Activated T-cell treated with anti-CD3 and anti-CD28 coated beads, Interleukin-2, amount 50 U/mL, for 24 hours (primary cell): ENCODE results near the gene IL17RC.
"Not testable (repeated sequence)": the region's sequence is repeated elsewhere in the genome, so short reads cannot be mapped to it uniquely, and the experiment has no call there.

Experiments used
- DNase-seq: peaks from one replicate; pipeline ENCODE4 v3.0.0-alpha.2; 2020
- H3K27ac Mint-ChIP-seq: 2 replicates; pipeline ENCODE4 v1.8.0; 2020; ENCODE audit warnings: mild to moderate bottlenecking, mixed read lengths
- H3K27me3 Mint-ChIP-seq: 2 replicates; pipeline ENCODE4 v1.8.0; 2020; ENCODE audit warnings: mixed read lengths
- H3K36me3 Mint-ChIP-seq: 2 replicates; pipeline ENCODE4 v1.8.0; 2020; ENCODE audit warnings: low read depth, mixed read lengths
- H3K4me1 Mint-ChIP-seq: 2 replicates; pipeline ENCODE4 v1.8.0; 2020; ENCODE audit warnings: low read depth, mixed read lengths
- H3K4me3 Mint-ChIP-seq: 2 replicates; pipeline ENCODE4 v1.8.0; 2020; ENCODE audit warnings: mild to moderate bottlenecking, moderate library complexity, mixed read lengths
- H3K9me3 Mint-ChIP-seq: 2 replicates; pipeline ENCODE4 v1.8.0; 2020; ENCODE audit warnings: mixed read lengths

The IL17RC gene, protein sequence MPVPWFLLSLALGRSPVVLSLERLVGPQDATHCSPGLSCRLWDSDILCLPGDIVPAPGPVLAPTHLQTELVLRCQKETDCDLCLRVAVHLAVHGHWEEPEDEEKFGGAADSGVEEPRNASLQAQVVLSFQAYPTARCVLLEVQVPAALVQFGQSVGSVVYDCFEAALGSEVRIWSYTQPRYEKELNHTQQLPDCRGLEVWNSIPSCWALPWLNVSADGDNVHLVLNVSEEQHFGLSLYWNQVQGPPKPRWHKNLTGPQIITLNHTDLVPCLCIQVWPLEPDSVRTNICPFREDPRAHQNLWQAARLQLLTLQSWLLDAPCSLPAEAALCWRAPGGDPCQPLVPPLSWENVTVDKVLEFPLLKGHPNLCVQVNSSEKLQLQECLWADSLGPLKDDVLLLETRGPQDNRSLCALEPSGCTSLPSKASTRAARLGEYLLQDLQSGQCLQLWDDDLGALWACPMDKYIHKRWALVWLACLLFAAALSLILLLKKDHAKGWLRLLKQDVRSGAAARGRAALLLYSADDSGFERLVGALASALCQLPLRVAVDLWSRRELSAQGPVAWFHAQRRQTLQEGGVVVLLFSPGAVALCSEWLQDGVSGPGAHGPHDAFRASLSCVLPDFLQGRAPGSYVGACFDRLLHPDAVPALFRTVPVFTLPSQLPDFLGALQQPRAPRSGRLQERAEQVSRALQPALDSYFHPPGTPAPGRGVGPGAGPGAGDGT

DNA sequence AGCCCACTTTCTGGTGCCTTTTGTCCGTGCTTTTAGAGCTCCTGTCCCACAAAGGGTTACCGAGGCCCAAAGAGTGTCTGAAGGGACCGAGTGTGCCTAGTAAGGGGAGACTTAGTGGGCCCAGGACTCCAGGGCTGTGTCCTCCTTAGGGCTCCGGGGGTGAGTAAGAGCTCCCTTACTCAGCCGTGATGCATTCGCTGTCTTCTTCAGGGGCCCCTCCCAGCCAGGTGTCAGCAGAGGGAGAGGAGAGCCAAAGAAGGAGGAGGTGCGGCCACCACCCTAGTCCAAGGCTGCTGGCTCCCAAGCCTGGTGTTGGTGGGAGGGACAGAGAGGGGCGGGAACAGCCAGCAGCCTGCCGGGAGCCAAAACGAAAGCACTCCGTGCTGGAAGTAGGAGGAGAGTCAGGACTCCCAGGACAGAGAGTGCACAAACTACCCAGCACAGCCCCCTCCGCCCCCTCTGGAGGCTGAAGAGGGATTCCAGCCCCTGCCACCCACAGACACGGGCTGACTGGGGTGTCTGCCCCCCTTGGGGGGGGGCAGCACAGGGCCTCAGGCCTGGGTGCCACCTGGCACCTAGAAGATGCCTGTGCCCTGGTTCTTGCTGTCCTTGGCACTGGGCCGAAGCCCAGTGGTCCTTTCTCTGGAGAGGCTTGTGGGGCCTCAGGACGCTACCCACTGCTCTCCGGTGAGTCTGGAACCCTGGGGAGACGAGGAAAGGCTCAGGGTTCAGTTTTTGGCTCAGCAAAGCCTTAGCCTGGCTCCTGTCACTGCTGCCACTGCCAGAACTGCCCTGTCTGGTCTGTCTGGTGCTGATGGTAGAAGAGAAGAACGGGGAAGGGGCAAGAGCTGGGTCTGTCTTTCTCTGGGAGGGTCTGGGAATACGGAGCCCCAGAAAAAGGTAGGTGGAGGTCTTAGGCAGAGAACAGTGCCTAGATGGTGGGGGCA, at the start of gene IL17RC:
TSS of gene IL17RC (plus strand) at position 365 of the 947 bp plus-strand sequence. CDS start at position 583, 218 bp downstream.
- H3K4me3 Mint-ChIP-seq: peak within 1 kb of the TSS; percentile 64
- H3K36me3 Mint-ChIP-seq: no peaks in the 10 kb centered on the region
- peak within 1 kb of the TSS; percentile 47 for H3K27ac Mint-ChIP-seq
- peaks cover 13% of the 10 kb centered on the region for H3K27me3 Mint-ChIP-seq
- peaks cover 19% of the 10 kb centered on the region for H3K4me1 Mint-ChIP-seq
- peak; percentile 63 for DNase-seq
- no peaks in the 10 kb centered on the region for H3K9me3 Mint-ChIP-seq

DNA sequence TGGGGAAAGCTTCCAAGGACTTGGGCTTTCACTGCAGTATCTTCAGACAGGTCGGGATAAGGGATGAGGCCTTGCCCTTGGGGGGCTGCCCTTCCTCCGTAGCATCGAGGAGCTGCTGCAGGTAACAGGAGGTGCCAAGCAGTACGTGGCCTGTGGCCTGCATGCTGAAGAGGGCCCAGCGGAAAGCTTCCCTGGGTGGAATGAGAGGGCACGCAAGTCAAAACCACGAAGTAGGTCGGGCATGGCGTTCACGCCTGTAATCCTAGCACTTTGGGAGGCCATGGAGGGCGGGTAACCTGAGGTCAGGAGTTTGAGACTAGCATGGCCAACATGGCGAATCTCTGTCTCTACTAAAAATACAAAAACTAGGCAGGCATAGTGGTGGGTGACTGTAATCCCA, 49.8 kb upstream of the IL17RC start:
- Mint-ChIP-seq H3K36me3 (no peaks in the 10 kb centered on the region), H3K4me1 (peaks cover 2% of the 10 kb centered on the region), H3K27ac (no peak overlapping the region), H3K9me3 (no peaks in the 10 kb centered on the region), H3K4me3 (no peak overlapping the region), H3K27me3 (peaks cover 7% of the 10 kb centered on the region)
- DNase-seq: no peak

DNA sequence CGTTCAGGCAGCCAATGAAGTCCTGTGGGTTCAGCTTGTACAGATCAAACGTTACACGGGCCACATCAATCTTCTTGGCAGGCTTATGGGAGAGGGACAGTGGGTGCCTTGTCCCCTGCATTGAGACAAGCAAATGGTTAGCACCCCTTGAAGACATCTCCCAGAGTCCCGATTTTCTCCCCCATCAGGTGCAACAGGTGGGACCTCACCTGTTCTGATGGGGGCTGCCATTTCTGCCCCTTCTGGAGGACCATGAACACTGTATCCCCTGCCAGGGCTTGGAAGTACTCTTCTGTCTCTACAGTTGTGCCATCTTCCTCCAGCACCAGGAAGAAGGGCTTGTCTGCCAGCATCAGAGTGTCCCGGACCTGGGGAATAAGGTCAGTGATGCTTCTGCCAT, 46.9 kb upstream of the IL17RC start:
- Mint-ChIP-seq H3K9me3 (no peaks in the 10 kb centered on the region), H3K36me3 (no peaks in the 10 kb centered on the region), H3K27me3 (no peaks in the 10 kb centered on the region), H3K4me1 (no peaks in the 10 kb centered on the region), H3K4me3 (no peak overlapping the region), H3K27ac (no peak overlapping the region)
- no peak for DNase-seq

DNA sequence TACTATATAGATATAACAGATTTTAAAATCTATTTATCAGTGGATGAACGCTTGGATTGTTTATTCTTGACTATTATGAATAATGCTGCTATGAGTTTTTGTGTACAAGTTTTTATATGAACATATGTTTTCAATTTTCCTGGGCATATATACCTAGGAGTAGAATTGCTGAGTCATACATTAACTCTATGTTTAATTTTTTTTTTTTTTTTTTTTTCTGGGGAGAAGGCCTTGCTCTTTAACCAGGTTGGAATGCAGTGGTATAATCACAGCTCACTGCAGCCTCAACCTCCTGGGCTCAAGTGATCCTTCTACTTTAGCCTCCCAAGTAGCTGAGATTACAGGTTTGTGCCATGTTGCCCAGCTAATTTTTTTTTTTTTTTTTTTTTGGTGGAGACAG, 45.9 kb upstream of the IL17RC start:
- Mint-ChIP-seq H3K36me3 (no peaks in the 10 kb centered on the region), H3K4me1 (no peaks in the 10 kb centered on the region), H3K4me3 (no peak overlapping the region), H3K27ac (no peak overlapping the region), H3K27me3 (no peaks in the 10 kb centered on the region), H3K9me3 (no peaks in the 10 kb centered on the region)
- DNase-seq: no peak

DNA sequence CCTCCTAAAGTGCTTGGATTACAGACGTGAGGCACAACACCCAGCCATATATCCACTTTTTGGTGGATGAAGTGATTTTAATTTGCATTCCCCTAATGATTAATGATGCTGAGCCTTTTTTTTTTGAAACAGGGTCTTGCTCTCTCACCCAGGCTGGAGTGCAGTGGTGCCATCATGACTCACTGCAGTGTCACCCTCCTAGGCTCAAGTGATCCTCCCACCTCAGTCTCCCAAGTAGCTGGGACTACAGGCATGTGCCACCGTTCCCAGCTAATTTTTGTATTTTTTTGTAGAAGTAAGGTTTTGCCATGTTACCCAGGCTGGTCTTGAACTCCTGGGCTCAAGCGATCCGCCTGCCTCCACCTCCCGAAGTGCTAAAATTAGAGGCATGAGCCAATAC, 44.8 kb upstream of the IL17RC start:
- H3K9me3 Mint-ChIP-seq, H3K4me3 Mint-ChIP-seq, H3K27ac Mint-ChIP-seq, H3K4me1 Mint-ChIP-seq, DNase-seq, H3K36me3 Mint-ChIP-seq, H3K27me3 Mint-ChIP-seq: not testable (repeated sequence)

DNA sequence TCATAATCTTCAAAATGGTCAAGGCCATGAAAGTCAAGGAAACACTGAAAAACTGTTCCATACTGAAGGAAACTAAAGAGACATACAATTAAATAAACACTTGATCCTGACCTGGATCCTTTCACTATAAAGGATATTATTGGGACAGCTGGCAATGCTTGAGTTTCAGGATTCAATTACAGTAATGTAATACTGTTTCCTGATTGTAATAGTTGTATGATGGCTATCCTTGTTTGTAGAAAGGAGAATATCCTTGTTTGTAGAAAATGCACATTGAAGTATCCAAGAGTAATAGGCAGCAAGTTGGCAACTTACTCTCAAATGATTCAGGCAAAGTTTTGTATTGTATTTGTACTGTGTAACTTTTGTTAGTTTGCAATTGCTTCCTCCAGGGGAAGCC, 41.5 kb upstream of the IL17RC start:
- no peak for DNase-seq
- Mint-ChIP-seq H3K36me3 (no peaks in the 10 kb centered on the region), H3K27ac (no peak overlapping the region), H3K9me3 (no peaks in the 10 kb centered on the region), H3K27me3 (no peaks in the 10 kb centered on the region), H3K4me1 (no peaks in the 10 kb centered on the region), H3K4me3 (no peak overlapping the region)

DNA sequence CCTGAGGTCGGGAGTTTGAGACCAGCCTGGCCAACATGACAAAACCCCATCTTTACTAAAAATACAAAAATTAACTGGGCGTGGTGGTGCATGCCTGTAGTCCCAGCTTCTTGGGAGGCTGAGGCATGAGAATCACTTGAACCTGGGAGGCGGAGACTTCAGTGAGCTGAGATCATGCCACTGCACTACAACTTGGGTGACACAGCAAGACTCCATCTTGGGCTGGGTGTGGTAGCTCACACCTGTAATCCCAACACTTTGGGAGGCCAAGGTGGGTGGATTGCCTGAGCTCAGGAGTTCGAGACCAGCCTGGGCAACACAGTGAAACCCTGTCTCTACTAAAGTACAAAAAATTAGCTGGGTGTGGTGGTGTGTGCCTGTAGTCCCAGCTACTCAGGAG, 40.6 kb upstream of the IL17RC start:
- not testable (repeated sequence) for H3K27ac Mint-ChIP-seq, H3K27me3 Mint-ChIP-seq, DNase-seq, H3K9me3 Mint-ChIP-seq, H3K4me3 Mint-ChIP-seq, H3K36me3 Mint-ChIP-seq, H3K4me1 Mint-ChIP-seq

DNA sequence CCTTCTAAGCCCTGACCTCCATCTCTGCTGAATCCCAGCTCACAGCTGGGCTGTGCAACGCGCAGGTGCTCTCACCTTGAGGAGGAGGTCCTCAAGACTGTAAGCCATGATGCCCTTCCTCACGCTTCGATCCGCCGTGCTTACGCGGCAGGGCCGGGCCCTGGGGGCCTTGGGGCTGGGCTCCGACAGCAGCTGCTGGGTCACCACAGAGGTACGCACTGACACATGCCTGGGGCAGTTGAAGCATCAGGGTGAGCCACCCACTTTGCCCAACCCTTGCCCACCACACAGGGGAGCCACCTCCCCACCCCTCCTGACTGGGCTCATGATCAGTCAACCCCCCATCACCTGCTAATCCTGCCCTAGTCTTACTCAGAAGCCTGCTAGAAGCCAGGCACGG, 39.9 kb upstream of the IL17RC start:
- Mint-ChIP-seq H3K27ac (no peak overlapping the region), H3K27me3 (no peaks in the 10 kb centered on the region), H3K9me3 (no peaks in the 10 kb centered on the region), H3K4me3 (no peak overlapping the region), H3K36me3 (no peaks in the 10 kb centered on the region), H3K4me1 (no peaks in the 10 kb centered on the region)
- no peak for DNase-seq

DNA sequence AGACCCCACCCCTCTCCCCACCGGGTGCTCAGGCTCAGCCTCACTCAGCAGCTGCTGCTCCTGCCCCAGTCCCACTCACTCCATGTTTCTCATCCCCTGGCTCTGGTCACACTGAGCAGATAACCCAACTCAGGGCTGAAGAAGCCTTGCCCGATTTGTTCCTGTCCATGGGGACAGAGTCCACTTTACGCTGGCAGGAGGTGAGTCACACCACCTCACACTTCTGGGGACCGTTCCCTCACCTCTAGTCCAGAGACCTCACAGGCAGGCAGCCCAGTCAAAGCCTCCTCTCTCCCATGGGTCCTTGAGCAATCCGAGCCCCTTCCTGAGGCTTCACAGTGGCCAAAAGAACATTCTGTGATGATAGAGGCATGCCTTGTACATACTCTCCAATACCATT, 38.2 kb upstream of the IL17RC start:
- Mint-ChIP-seq H3K36me3 (no peaks in the 10 kb centered on the region), H3K4me3 (no peak overlapping the region), H3K27ac (no peak overlapping the region), H3K9me3 (no peaks in the 10 kb centered on the region), H3K27me3 (no peaks in the 10 kb centered on the region), H3K4me1 (no peaks in the 10 kb centered on the region)
- DNase-seq: no peak

DNA sequence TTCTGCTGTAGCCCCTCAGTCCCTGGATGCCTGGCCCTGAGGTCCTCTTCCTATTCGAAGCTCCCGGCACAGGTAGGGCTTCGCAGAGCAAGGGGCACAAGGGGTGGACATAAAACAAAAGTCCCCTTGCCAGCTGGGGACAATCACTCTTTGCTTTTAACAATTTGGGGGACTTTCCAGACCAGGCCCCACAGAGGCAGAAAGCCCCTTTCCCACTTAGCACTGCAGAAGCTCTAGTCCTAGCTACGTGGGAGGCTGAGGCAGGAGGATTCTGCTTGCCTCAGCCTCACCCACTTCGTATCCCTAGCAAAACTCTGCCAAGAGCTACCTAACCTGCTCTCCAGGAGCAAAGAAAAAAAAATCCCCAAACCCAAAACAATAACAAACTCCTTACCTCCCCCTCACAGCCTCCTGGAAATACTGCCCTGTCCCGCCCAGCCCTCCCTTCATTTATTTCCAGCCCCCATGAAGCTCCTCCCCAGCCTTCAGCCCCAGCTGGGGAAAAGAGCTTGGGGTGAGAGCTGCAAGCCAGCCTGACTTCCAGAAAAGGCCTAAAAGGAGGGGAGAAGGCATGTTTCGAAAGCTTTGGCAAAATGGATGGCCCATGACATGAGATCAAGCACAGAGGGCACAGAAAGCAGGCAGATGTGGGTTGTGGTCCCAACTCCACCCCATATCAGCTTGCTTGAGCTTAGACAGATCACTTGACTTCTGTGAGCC, 36.9 kb upstream of the IL17RC start, which contains the start of gene CIDEC:
TSS of gene CIDEC (minus strand) at position 424 of the 720 bp plus-strand sequence. CDS start 1,767 bp downstream, outside the sequence.
- Mint-ChIP-seq H3K4me3 (no peak within 1 kb of the TSS), H3K27ac (no peak within 1 kb of the TSS)

DNA sequence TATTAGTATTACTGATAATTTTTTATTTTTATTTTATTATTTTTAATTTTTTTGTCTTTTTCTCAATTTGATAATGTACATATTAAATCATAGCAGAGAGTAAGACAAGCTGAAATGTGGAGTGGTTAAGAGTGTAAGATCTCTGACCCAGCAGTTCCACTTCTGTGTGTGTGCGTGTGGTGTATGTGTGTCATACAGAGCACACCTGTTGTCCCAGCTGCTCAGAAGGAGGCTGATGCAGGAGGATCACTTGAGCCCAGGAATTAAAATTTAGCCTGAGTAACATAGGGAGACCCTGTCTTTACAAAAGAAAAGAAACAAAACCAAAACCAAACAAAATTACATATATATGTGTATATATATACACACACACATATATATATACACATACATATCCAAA, 35.5 kb upstream of the IL17RC start:
- H3K4me3 Mint-ChIP-seq: no peak overlapping the region

More for the DNA sequence above, 36.9 kb upstream of the IL17RC start, which contains the start of gene CIDEC:
- no peak for DNase-seq
- Mint-ChIP-seq H3K4me1 (no peaks in the 10 kb centered on the region), H3K9me3 (no peaks in the 10 kb centered on the region), H3K36me3 (no peaks in the 10 kb centered on the region), H3K27me3 (no peaks in the 10 kb centered on the region)

DNA sequence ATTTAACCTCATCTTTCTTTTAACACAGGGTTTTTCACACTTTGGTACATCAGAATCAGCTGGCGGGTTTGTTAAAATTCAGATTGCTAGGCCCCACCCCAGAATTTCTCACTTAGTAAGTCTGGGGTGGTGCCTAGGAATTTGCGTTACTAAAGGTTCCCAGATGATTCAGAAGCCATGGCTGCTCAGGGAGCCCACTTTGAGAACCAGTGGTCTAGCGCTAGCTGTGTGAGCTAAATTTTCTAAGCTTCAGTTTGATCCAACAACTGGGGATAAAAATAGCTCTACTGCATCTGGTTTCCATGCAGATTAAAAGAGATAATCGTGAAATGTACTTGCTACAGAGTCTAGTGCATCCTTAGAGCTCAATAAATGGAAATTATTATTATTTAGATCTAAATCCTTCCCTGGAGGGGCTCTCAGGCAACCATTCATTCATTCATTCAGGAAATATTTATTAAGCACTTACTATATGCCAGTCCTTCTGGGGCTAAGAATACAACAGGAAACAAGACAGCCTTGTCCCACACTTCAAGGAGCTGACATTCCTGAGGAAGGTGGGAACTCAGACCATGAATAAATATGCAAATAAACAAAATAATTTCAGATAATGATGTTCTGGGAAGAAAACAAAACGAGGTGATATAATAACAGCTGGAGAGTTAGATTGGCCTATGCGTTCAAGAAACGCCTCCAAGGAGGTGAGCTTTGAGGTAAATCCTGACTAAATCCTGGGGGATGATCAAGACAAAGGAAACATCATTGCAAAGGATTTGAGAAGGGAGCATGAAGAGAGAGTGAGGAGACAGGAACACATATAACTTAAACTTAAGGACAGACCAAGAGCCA, 33.0 kb upstream of the IL17RC start:
- Mint-ChIP-seq H3K36me3 (no peaks in the 10 kb centered on the region), H3K27ac (no peak overlapping the region), H3K4me1 (no peaks in the 10 kb centered on the region), H3K9me3 (no peaks in the 10 kb centered on the region), H3K27me3 (no peaks in the 10 kb centered on the region), H3K4me3 (no peak overlapping the region)
- no peak for DNase-seq

More for the DNA sequence above, 35.5 kb upstream of the IL17RC start:
- no peaks in the 10 kb centered on the region for H3K27me3 Mint-ChIP-seq
- no peaks in the 10 kb centered on the region for H3K9me3 Mint-ChIP-seq
- H3K36me3 Mint-ChIP-seq: no peaks in the 10 kb centered on the region
- H3K4me1 Mint-ChIP-seq: no peaks in the 10 kb centered on the region
- DNase-seq: no peak
- H3K27ac Mint-ChIP-seq: no peak overlapping the region

DNA sequence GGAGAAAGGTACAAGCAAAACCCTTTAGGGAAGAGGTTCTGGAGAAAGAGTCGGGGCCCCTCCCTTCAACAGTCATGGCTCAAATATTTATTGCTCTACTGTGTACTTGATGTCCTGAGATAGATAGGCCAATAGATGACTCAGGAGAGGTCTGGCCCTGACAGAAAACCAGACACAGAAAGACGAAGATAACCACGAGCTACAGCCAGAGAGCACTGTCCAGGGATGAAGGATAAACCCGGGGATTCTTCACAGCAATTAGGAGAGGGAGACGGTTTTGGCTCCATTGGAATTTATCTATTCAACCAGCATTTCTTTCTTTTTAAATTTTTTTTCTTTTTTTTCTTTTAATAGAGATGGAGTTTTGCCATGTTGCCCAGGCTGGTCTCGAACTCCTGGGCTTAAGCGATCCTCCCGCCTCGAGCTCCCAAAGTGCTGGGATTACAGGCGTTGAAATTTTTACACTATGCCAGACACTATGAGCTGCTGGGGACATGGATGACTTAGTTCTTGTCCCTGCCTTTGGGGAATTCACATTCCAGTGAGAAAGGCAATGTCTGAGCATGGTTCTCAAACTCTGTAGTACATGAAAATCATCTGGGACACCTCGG, 32.2 kb upstream of the IL17RC start:
- Mint-ChIP-seq H3K9me3 (no peaks in the 10 kb centered on the region), H3K4me1 (peaks cover 3% of the 10 kb centered on the region), H3K27ac (no peak overlapping the region), H3K36me3 (no peaks in the 10 kb centered on the region), H3K27me3 (no peaks in the 10 kb centered on the region), H3K4me3 (no peak overlapping the region)
- no peak for DNase-seq
